Stimulated activated CD8-positive, alpha-beta memory T cell treated with anti-CD3 and anti-CD28 coated beads, Interleukin-7, amount 100 ng/mL, for 24 hours (primary cell): ENCODE results near the gene SLC6A16.
A peak's percentile ranks its signal among the peaks of the same experiment; 100 is the strongest.
"Not testable (repeated sequence)": the region's sequence is repeated elsewhere in the genome, so short reads cannot be mapped to it uniquely, and the experiment has no call there.

ENCODE experiments used
- DNase-seq: peaks from one replicate; pipeline ENCODE4 v3.0.0-alpha.2; 2020; ENCODE audit warnings: low read depth

The SLC6A16 gene

GRCh38 chr19:49324801-49325576, at the start of gene SLC6A16:
Gene SLC6A16, minus strand, starts transcription at chr19:49325191. Its CDS starts 13,844 bp downstream, at chr19:49311347.
- no peak for DNase-seq

GRCh38 chr19:49373174-49373573, 48.2 kb upstream of the SLC6A16 start:
- DNase-seq = not testable (repeated sequence)

GRCh38 chr19:49371184-49371583, 46.2 kb upstream of the SLC6A16 start:
- DNase-seq = no peak

GRCh38 chr19:49368711-49369358, 43.8 kb upstream of the SLC6A16 start:
- DNase-seq = no peak

GRCh38 chr19:49366110-49366509, 41.1 kb upstream of the SLC6A16 start:
- DNase-seq = no peak

- no peak for DNase-seq
Observed at GRCh38 chr19:49364083-49364737, 39.2 kb upstream of the SLC6A16 start.

- peak; percentile 42 for DNase-seq
Observed at GRCh38 chr19:49363268-49364082, 38.5 kb upstream of the SLC6A16 start, which contains the start of gene DKKL1. Gene DKKL1, plus strand, starts transcription at chr19:49363877. Its CDS starts 122 bp downstream, at chr19:49363999.

- DNase-seq = no peak
Observed at GRCh38 chr19:49362929-49363267, 37.9 kb upstream of the SLC6A16 start.

GRCh38 chr19:49362048-49362928, 37.3 kb upstream of the SLC6A16 start, which contains the start of gene TEAD2:
Gene TEAD2, minus strand, starts transcription at chr19:49362416. Its CDS starts 2,341 bp downstream, at chr19:49360075.
- DNase-seq = no peak

- DNase-seq = no peak
Observed at GRCh38 chr19:49361438-49362047, 36.6 kb upstream of the SLC6A16 start.

GRCh38 chr19:49359851-49360820, 35.1 kb upstream of the SLC6A16 start:
- DNase-seq = no peak

GRCh38 chr19:49357186-49357585, 32.2 kb upstream of the SLC6A16 start:
- no peak for DNase-seq

GRCh38 chr19:49356382-49356781, 31.4 kb upstream of the SLC6A16 start:
- no peak for DNase-seq

GRCh38 chr19:49355909-49356353, 30.9 kb upstream of the SLC6A16 start:
- no peak for DNase-seq

GRCh38 chr19:49349567-49349966, 24.6 kb upstream of the SLC6A16 start:
- DNase-seq = no peak

- DNase-seq = no peak
Observed at GRCh38 chr19:49348305-49349189, 23.6 kb upstream of the SLC6A16 start.

- DNase-seq = no peak
Observed at GRCh38 chr19:49347835-49348234, 22.8 kb upstream of the SLC6A16 start.

- no peak for DNase-seq
Observed at GRCh38 chr19:49347191-49347590, 22.2 kb upstream of the SLC6A16 start.
